ENCODE data around the gene TMEM130.

- no peak for TF ChIP-seq CTCF (IDR thresholded peaks at IDR 0.05)
- no peak for TF ChIP-seq POLR2A (IDR thresholded peaks at IDR 0.05)
Observed at GRCh38 chr7:98863601-98864000, 6.2 kb downstream of the TMEM130 start.
